Esophagus mucosa (tissue), 1 donor: ENCODE results near the gene CEP250. TPM values are rescaled to one million over a fixed set of nuclear protein-coding genes. Genes with fewer than 3 reads are reported as not detected.

Source experiments
- ATAC-seq: fragments of 200-7000 bp; cut with Tn5 transposase; one replicate; pipeline ENCODE4 v1.9.1; 2020
- total RNA-seq: library from RNA; stranded (reverse); gene quantifications from one replicate; pipeline ENCODE4 v1.2.4, GENCODE V29; 2023
- donor health status: DM: yes; HTN: yes; CAD: no.

CEP250 gene
- total RNA-seq, 1 donor from 2014 or later, result 13.6 TPM

- ATAC-seq, result no peak
Measured at GRCh38 chr20:35563834-35564233, 108.4 kb downstream of the CEP250 start.

- no peak for ATAC-seq
Measured at GRCh38 chr20:35564905-35565304, 109.5 kb downstream of the CEP250 start.

- peak; percentile 64 for ATAC-seq
Measured at GRCh38 chr20:35568645-35569044, 113.2 kb downstream of the CEP250 start.

Other genes starting within 250 kb of the CEP250 start
- 0.08 TPM for gene MMP24, start 228.9 kb upstream of the CEP250 start, total RNA-seq
- 57.6 TPM for gene MMP24OS, start 177.5 kb upstream of the CEP250 start, total RNA-seq
- 256 TPM for gene EIF6, start 170.8 kb upstream of the CEP250 start, total RNA-seq
- 39.1 TPM for gene FAM83C, start 163.2 kb upstream of the CEP250 start, total RNA-seq
- 32.5 TPM for gene UQCC1, start 43.6 kb upstream of the CEP250 start, total RNA-seq
- gene GDF5, start 17.4 kb upstream of the CEP250 start, total RNA-seq, result not detected
- not detected for gene C20orf173, start 74.1 kb downstream of the CEP250 start, total RNA-seq
- gene ERGIC3, start 86.5 kb downstream of the CEP250 start, total RNA-seq, result 168 TPM
- 3.3 TPM for gene SPAG4, start 160.2 kb downstream of the CEP250 start, total RNA-seq
- gene CPNE1, start 209.3 kb downstream of the CEP250 start, total RNA-seq, result 130 TPM
- 58.0 TPM for gene RBM12, start 209.3 kb downstream of the CEP250 start, total RNA-seq
- 25.1 TPM for gene NFS1, start 243.8 kb downstream of the CEP250 start, total RNA-seq
- gene ROMO1, start 243.8 kb downstream of the CEP250 start, total RNA-seq, result 136 TPM